Forelimb muscle (tissue), 1 donor: ENCODE results near the gene FEZF1. TPM values are rescaled to one million over a fixed set of nuclear protein-coding genes. Genes with fewer than 3 reads are reported as not detected.

ENCODE experiments used
- DNase-seq: peaks from one replicate; pipeline ENCODE4 v3.0.0-alpha.2; 2013; ENCODE audit warnings: low read depth
- polyA plus RNA-seq: library from polyadenylated mRNA; unstranded; fragments of 120-200 nt; gene quantifications from one replicate; pipeline ENCODE4 v1.2.1, GENCODE V29; 2013; ENCODE audit not compliant: insufficient read length

FEZF1 gene
- polyA plus RNA-seq: not detected

DNA sequence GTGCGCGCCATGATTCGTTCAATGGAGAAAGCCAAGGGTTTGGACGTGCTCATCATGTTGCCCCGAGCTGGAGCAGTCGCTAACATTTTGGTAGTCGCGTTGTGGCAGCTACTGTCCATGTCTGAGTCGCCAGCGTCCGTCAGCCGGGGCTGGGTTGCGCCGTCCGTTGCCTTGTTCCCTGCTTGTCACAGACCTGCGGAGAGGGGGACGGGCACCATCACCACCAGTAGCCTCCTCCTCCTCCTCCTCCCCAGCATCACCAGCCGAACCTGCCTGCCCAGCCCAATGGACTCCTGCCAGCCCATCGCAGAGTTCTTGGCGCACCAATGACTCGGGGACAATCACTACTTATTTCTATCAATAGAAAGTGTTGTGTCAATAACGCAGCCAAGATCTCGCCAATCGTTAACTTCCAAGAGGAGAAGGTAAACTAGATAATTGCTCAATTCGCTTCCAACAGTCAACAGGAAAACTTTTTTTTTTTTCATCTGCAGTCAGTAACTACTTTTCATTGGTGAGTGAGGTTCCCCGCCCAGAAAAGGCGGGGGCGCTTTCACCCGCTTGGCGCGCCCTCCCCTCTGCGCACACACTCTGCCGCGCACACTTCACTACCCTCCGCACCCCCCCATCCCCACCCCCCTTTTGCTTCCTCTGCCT, at the start of gene FEZF1:
FEZF1 (minus strand) TSS at position 432 of the 657 bp plus-strand sequence; CDS start at position 119, 313 bp downstream.
- DNase-seq: no peak

GRCh38 chr7:122352454-122352853, 47.9 kb upstream of the FEZF1 start:
- no peak for DNase-seq

GRCh38 chr7:122350701-122351100, 46.2 kb upstream of the FEZF1 start:
- DNase-seq: no peak

GRCh38 chr7:122344303-122344620, 39.7 kb upstream of the FEZF1 start:
- DNase-seq: no peak

DNA sequence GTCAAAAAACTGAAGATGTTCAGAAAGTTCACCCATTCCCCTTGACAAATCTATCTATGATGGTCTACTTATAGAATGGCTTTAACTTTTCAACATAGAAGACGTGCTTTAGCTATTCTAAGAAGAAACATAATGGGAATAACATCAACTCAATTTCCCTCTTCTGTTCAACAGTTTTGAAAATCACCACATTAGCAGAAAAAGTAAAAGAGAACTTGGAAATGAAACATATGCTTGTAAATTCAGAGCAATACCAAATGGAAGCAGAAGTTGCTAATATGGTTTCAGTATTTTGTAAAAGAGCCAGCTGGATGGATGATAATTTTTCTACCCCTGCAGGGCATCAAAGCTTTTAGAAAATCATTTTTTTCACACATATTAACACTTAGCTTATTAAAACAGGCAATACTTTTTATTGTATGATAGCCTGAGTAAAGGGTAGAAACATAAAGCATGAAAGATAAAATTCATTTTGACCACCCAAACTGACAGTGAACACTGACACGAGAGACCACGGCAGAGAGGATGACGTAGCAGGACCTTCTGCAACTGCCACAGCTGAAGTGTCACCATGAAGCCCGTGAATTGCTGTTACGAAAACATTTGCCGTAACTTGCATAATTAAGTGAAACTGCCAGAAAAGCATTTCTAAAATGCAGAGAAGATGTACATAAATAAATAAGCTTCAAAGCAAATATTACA, 39.2 kb upstream of the FEZF1 start:
- DNase-seq: no peak

GRCh38 chr7:122340427-122340826, 35.9 kb upstream of the FEZF1 start:
- DNase-seq: no peak

DNA sequence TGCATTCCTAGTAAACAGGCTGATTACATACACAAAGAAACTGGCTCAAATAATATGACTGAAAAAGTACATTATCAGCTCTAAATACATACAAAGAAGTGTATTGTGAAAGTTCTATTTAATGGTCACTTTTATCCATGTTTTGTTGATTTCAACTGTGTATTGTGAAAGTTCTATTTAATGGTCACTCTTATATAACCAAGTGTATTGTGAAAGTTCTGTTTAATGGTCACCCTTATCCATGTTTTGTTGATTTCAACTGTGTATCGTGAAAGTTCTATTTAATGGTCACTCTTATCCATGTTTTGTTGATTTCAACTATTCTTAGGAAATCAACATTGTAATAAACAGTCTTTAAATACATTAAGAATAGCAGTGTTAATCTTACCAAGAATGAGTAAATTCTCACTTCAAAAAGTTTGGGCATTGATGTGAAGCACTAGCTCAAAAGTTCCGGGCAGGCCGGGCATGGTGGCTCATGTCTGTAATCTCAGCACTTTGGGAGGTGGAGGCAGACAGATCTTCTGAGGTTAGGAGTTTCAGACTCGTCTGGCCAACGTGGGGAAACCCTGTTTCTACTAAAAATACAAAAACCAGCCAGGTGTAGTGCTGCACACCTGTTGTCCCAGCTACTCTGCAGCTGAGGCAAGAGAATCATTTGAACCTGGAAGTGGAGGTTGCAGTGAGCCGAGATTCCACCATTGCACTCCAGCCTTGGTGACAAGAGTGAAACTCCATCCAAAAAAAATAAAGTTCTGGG, 34.8 kb upstream of the FEZF1 start:
- DNase-seq: no peak

DNA sequence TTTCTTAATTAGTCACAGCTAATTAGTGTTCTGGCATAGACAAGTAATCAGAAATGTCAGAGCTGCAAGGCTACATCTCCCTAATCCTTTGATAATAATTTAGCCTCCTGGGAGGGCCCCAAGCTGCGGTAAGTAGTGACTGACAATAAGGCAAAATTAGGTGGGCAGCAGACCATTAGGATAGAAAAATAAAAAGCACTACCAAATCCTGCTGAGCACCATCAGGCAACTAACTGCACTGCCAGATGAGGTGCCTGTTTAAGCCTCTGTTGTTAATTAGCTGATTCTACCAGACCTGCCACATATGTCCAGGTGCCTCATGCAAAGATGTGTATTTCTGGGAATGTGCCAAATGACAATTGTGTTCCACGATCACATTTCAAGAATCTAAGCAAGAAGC, 32.5 kb upstream of the FEZF1 start:
- DNase-seq: no peak

GRCh38 chr7:122329145-122329802, 24.7 kb upstream of the FEZF1 start:
- DNase-seq: no peak

DNA sequence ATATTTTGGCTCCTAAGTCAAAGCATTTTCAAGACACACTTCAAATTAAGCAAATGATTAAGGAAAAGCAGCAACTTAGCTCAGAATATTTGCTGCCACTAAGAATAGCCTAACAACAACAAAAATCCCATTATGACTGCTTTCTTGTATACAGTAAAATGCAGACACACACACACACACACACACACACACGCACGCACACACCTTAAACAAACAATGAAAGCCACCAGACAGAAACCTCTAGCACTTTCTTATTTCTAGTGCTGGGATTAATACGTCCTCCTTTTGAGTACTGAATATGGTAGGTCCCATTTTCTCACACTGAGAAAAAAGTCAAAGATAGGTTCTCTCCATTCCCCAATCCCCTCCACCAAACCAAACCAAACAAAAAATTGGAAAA, 23.4 kb upstream of the FEZF1 start:
- DNase-seq: no peak

- DNase-seq: no peak
Observed at GRCh38 chr7:122316467-122317388, 12.2 kb upstream of the FEZF1 start.

DNA sequence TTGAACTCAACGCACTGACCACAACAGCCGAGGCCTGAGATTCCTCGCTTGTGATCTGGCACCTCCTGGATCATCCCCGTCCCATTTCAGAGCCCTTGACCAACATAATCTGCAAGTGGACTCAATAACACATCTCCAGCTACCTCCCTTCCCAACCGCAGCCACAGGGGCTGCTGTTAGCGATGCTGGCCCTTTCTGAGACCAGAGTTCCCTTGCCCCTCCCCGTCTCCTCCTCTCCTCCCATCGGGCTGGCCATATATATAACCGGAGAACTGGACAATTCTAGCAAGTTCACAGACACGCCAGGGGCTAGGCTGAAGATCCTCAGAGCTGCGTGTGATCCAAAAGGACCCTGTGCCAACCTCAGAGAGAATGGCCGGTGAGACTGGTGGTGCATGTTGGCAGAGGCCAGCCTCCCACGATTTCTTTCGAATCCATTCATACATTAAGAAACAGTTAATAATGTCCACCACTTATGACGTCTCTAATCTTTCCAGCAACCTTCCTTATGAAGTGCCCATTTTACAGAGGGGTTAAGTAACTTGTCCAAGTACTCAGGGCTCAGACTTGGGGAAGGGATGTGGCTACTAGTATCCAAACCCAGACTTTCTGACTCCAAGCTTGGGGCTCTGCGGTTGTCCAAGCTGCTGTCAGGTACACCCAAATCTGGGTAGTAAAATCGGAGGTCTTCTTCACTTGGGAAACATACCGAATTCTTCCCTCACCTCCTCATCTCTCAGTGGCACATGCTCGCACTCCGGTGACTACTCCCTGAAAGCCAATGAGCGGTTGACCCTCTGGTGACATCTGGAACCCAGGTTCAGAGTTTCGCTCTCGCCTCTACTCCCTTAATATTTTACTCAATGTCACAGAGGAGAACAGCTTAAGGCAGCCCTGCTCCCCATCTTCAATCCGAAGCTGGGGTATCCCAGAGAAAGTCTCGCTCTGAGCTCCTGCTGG, 11.2 kb upstream of the FEZF1 start:
- DNase-seq: no peak

GRCh38 chr7:122314284-122314683, 9.7 kb upstream of the FEZF1 start:
- no peak for DNase-seq

- DNase-seq: no peak
Observed at GRCh38 chr7:122312789-122313188, 8.2 kb upstream of the FEZF1 start.

DNA sequence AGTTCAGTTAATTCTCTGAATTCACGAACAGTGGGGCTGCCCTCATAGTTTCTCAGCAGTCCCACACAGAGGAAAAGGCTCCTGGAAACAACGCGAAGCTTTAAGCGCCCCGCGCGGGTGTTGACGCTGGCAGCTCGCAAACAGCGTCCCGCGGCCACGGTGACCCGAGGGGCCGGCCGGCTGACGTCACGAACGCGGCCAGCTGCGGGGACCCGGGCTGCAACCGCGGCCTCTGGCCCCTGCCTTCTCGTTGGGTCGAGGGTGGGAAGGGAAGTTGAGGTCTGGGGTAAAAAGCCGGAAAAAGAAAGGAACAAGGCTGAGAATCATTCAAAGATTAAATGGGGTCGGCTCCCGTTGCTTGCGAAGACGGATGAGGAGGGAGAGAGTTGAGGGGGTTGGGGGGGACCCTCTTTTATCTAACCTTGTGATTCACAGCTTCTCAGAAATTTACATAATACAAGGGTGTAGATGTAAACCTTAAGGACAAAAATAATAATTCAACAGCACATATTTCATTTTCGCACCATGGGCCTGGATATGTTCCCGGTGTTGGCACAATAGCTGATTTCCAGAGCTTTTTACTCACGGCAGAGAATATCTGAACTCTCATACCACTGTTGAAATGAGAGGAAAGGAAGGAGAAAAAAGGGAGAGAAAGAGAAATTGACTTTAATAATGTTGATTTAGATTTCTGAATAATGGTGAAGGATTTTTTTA, 7.3 kb upstream of the FEZF1 start:
- no peak for DNase-seq

DNA sequence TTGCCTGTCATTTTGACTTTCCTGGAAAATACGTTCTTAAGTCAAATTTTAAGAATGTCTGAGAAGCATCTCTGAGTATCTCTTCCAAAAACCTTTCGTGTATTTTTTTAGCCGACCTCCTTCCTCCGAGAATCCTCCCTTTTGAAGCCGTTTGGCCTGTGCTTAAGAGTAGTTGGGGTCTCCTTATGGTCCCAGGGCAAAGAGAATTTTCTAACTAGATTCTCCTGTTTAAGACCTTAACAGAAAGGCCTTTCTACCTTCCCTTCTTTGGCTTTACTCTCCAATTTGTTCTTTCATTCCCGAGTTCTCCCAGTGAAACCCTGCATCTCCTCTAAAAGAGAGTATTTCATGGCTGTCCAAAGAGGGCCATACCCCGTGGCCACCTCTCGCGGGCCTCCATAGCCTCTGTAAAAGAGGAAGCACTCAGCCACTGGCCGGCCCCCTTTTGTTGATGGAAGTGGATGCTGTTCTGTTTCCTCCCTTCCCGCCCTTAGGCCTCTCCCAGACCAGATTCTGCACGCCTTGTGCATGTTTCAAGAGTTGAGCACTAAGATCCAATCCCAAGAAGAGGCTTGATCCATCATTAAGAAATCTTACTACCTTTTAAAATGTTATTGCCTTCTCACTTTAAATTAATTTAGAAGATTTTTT, 6.6 kb upstream of the FEZF1 start:
- no peak for DNase-seq

GRCh38 chr7:122310119-122311021, 5.8 kb upstream of the FEZF1 start:
- DNase-seq: no peak

GRCh38 chr7:122309421-122309820, 4.9 kb upstream of the FEZF1 start:
- no peak for DNase-seq
